Suppressor macrophage (primary cell): Measurements from ENCODE around the gene ZNF24.

Source experiments
- DNase-seq, 4 experiments: peaks; one replicate each; pipeline ENCODE4 v3.0.0-alpha.2; 2020 to 2022

The ZNF24 gene

DNA sequence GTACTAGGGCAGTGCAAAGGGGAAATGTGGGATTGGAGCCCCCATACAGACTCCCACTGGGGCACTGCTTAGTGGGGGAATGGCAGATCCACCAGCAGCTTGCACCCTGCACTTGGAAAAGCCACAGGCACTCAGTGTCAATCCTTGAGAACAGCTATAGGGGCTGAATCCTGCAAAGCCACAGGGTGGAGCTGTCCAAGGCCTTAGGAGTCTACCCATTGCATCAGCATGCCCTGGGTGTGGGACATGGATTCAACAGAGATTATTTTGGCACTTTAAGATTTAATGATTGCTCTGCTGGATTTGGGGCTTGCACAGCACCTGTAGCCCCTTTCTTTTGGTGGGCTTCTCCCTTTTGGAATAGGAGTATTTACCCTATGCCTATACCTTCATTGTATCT is 8.6 kb upstream of the ZNF24 start:
- DNase-seq: no peak

DNA sequence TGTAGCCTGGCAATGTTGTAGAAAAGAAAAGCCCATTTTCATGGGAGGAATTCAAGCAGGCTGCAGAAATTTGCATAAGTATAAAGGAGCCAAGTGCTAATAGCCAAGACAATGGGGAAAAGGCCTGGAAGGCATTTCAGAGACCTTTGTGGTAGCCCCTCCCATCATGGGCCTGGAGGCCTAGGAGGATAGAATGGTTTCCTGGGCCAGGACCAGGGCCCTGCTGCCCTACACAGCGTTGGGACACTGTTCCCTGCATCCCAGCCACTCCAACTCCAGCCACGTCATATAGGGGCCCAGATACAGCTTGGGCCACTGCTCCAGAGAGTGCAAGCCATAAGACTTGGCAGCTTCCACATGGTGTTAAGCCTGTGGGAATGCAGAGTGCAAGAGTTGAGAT is 8.1 kb upstream of the ZNF24 start:
- no peak for DNase-seq

DNA sequence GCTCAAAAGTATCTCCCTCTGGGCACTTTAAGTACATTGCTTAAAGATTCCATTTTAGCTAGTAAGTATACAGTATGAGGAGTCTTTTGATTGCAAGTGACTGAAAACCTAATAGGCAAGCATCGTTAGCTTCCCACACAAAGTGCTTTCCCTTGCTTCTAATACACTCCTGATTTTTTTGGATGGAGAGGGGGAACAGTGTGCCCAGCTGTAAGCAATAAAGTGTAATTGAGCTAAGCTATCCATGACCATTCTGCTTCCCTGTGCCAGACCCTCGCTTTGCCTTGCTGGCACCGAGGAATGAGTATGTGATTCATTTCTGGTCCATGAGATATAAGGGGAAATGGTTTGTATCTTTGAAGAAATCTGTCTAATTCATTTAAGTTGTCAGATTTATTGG is 3.8 kb upstream of the ZNF24 start:
- no peak for DNase-seq

- DNase-seq: no peak
Observed at GRCh38 chr18:35345950-35346349, 1.7 kb upstream of the ZNF24 start.

- DNase-seq: peak in 3 of 4 experiments; percentile 6 to 18 (median 15)
Observed at GRCh38 chr18:35345460-35345921, 1.3 kb upstream of the ZNF24 start.

- DNase-seq: no peak
Observed at GRCh38 chr18:35344736-35345459, 678 bp upstream of the ZNF24 start.

DNA sequence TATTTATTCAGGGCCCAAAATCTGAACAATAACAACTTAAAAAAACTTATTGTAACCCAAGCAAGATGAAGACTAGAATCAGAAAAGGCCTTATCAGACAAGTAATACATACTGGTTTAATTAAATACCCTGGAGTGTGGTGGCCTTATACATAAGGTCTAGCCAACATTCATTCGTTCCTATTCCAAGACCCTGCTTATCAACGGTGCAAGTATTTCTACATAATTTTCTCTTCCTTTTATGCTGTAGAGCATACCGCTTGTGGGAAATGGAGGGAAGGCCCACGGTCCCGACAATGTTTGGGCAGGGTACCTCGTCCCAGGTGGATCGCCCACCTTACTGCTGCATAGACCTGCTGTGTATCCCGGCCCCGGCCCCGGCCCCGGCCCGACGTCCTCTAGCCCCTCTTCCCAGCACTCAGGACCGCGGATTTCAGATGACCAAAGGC is 708 bp downstream of the ZNF24 start:
- DNase-seq: no peak

DNA sequence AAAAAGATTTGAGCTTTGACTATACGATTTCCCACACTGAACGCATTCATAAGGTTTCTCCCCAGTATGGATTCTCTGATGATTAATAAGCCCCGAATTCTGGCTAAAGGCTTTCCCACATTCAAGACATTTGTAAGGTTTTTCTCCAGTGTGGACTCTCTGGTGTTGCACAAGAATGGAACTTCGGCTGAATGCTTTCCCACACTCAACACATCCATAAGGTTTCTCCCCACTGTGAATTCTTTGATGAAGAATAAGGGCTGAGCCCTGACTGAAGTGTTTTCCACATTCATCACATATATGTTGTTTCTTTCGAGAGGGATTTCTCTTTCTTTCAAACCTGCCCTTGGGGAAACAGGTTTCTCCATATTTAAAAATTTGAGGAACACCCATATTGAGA is 6.9 kb downstream of the ZNF24 start:
- no peak for DNase-seq

DNA sequence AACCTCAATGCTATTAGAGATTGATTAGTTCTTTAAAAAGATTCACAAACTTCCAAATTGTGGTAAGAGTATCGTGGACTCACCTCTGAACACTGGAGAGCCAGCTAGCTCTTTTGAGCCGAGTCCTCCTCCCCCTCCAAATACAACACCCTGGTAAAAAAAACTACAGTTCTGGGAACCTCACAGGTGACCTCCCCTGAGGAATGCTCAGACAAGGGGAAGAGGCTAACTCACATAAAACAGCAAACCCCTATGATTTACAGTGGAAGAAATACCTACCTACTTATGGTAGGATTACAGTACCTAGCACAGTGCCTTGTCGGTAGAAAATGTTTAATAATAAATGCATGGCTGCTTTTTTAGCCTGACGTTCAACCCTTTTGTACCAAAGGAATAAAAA is 8.4 kb downstream of the ZNF24 start:
- no peak for DNase-seq

GRCh38 chr18:35334821-35335220 is 9.4 kb downstream of the ZNF24 start:
- no peak for DNase-seq

DNA sequence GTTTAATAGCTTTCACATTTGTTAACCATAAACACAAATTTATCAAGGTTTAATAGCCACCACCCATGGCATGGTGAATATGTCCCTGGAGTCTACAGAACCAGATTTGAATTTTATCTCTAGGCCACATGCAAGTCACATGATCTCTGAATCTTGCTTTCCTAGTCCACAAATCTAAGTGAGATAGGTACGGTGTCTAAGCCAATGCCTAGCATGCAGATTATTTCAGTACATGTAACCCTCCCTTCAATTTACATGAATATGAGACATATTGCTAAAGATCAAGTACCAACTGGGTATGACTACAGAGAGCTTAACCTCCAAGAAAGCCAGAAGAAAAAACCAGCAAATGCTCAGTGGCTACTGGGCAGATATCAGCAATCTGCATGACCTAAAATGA is 10.0 kb downstream of the ZNF24 start:
- DNase-seq: no peak

GRCh38 chr18:35331367-35332087 is 12.7 kb downstream of the ZNF24 start:
- no peak for DNase-seq

DNA sequence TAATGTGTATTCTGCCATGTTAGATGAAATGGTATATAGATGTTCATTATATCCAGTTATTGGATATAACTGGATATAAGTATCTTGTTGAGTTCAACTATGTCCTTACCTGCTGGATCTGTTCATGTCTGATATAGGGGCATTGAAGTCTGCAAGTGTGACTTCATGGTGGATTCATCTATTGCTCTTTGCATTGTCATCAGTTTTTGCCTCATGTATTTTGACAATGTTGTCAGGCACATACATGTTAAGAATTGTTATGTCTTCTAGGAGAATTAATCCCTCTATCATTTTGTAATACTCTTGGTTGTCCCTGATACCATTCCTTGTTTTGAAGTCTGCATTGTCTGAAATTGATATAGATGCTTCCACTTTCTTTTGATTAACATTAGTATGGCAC is 15.4 kb downstream of the ZNF24 start:
- DNase-seq: no peak

GRCh38 chr18:35326695-35327387 is 17.4 kb downstream of the ZNF24 start:
- DNase-seq: no peak

- no peak for DNase-seq
Observed at GRCh38 chr18:35324926-35325655, 19.1 kb downstream of the ZNF24 start.

- DNase-seq: no peak
Observed at GRCh38 chr18:35322486-35323458, 21.4 kb downstream of the ZNF24 start.

DNA sequence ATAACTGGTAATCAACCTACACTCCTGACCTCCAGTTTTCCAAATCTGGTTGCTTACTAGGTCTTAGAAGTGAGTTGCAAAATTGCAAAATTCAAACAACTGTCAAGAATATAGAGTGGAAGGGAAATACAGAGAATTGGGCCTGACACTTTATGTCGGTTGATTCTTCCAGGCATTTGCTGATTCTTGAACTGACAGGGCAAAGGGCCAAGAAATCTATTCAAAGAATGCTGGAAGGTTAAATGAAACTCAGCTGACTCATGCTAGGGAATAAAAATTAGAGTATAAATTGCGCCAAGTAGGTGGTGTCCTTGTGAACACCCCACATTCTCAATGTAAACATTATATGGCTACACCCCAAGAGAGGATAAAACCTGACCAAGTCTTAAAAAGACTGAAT is 32.7 kb downstream of the ZNF24 start:
- DNase-seq: no peak

DNA sequence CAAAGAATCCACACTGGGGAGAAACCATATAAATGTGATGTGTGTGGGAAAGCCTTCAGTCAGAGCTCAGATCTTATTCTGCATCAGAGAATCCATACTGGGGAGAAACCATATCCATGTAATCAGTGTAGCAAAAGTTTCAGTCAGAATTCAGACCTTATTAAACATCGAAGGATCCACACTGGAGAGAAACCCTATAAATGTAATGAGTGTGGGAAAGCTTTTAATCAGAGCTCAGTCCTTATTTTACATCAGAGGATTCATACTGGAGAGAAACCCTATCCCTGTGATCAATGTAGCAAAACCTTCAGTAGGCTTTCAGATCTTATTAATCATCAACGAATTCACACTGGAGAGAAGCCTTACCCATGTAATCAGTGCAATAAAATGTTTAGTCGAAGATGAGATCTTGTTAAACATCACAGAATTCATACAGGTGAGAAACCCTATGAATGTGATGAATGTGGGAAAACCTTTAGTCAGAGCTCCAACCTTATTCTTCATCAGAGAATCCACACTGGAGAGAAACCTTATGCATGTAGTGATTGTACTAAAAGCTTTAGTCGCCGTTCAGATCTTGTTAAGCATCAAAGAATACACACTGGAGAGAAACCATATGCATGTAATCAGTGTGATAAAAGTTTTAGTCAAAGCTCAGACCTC is 37.5 kb downstream of the ZNF24 start:
- no peak for DNase-seq

DNA sequence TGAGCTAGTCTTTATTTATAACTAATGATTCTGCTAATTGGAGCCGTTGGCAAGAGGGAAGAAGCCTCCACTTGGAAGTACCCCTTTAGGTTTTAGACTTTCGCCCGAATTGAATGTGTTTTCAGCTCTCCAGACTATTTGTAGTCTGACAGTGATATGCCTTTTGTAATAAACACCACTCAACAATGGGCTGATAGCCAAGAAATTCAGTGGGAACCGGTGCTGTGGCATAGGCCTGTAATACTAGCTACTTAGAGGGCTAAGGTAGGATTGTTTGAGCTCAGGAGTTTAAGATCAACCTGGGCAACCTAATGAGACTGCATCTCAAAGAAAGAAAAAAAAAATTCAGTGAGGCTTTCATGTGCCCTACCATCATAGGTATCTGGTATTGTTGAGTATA is 40.6 kb downstream of the ZNF24 start:
- DNase-seq: no peak

DNA sequence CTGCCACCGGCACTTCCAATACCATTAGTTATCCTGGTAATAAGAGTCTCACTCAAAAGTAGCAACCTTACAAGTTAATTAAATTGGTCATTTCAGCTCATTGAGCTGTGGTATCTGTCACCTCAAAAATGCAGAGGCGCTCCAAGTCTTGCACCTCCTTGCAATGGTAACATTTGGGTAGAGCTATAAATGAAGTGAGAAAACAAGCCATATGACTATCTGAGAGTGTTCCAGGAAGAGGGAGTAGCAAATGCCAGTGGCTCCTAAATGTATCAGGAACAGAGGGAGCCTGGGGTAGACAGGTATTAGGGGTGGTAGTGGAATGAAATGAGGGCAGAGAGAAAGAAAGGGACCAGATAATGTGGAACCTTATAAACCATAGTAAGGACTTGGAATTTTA is 48.2 kb downstream of the ZNF24 start:
- no peak for DNase-seq

GRCh38 chr18:35291166-35291565 is 53.1 kb downstream of the ZNF24 start:
- DNase-seq: no peak
